CD14-positive monocyte (primary cell): Measurements from ENCODE around the gene LFNG. TPM values are rescaled to one million over a fixed set of nuclear protein-coding genes. Genes with fewer than 3 reads are reported as not detected.

ENCODE experiments used
- DNase-seq, 3 donors: peaks; one replicate each; pipeline ENCODE4 v3.0.0-alpha.2; 2011 to 2022
- H2AFZ ChIP-seq: 2 replicates; pipeline ENCODE4 v1.6.0; 2012; ENCODE audit warnings: mild to moderate bottlenecking, low read depth, low read length, inconsistent platforms; ENCODE audit not compliant: insufficient read depth, poor library complexity, severe bottlenecking
- H3K27ac ChIP-seq, 2 donors: 1 replicate in 1 of 2; 2 replicates in 1 of 2; pipeline ENCODE4 v1.5.1; 2012 to 2013; ENCODE audit warnings: low read length in 2 of 2, control low read depth in 1 of 2, inconsistent platforms in 1 of 2, low read depth in 1 of 2, mild to moderate bottlenecking in 1 of 2
- H3K27me3 ChIP-seq, 2 donors: one replicate each; pipeline versions ENCODE4 v1.6.0 to v1.6.1; 2011 to 2013; ENCODE audit warnings: low read length in 2 of 2; ENCODE audit not compliant: control insufficient read depth in 2 of 2, insufficient read depth in 2 of 2
- H3K36me3 ChIP-seq, 2 donors: replicated peaks in 1 of 2; 1 replicate in 1 of 2; 2 replicates in 1 of 2; pipeline versions ENCODE4 v1.5.1 to v1.6.1; 2012 to 2013; ENCODE audit warnings: low read length in 2 of 2, control low read depth in 1 of 2, inconsistent platforms in 1 of 2, mild to moderate bottlenecking in 1 of 2; ENCODE audit not compliant: insufficient read depth in 2 of 2, control insufficient read depth in 1 of 2
- H3K4me1 ChIP-seq, 2 donors: 1 replicate in 1 of 2; 2 replicates in 1 of 2; pipeline versions ENCODE4 v1.5.1 to v1.6.1; 2012 to 2013; ENCODE audit warnings: low read length in 2 of 2, control low read depth in 1 of 2, inconsistent platforms in 1 of 2, mild to moderate bottlenecking in 1 of 2, moderate library complexity in 1 of 2; ENCODE audit not compliant: insufficient read depth in 2 of 2, control insufficient read depth in 1 of 2
- H3K4me2 ChIP-seq: replicated peaks from 2 replicates; pipeline ENCODE3; 2012; ENCODE audit warnings: low read length, moderate library complexity, mild to moderate bottlenecking; ENCODE audit not compliant: poor library complexity, severe bottlenecking; ENCODE audit errors: extremely low read depth
- H3K4me3 ChIP-seq, 3 experiments: fragments of 200-600 bp in 1 of 3; sonication (generic) in 1 of 3; replicated peaks in 1 of 3; 1 replicate in 2 of 3; 2 replicates in 1 of 3; pipeline ENCODE4 v1.5.1; 2011 to 2013; ENCODE audit warnings: low read length in 3 of 3, mild to moderate bottlenecking in 3 of 3, control low read depth in 2 of 3, low read depth in 2 of 3, inconsistent platforms in 1 of 3, moderate library complexity in 1 of 3
- H3K79me2 ChIP-seq: 2 replicates; pipeline ENCODE4 v1.6.0; 2012; ENCODE audit warnings: mild to moderate bottlenecking, control low read depth, inconsistent platforms, low read length, moderate library complexity; ENCODE audit not compliant: insufficient read depth
- H3K9ac ChIP-seq: 2 replicates; pipeline ENCODE4 v1.6.0; 2017; ENCODE audit warnings: low read length, mild to moderate bottlenecking; ENCODE audit not compliant: insufficient read depth, poor library complexity, severe bottlenecking
- H3K9me3 ChIP-seq, 2 donors: replicated peaks in 1 of 2; 1 replicate in 1 of 2; 2 replicates in 1 of 2; pipeline versions ENCODE4 v1.5.1 to v1.6.1; 2012 to 2013; ENCODE audit warnings: low read length in 2 of 2, control low read depth in 1 of 2; ENCODE audit not compliant: control insufficient read depth in 1 of 2, insufficient read depth in 1 of 2
- H4K20me1 ChIP-seq: 2 replicates; pipeline ENCODE4 v1.6.0; 2012; ENCODE audit warnings: mild to moderate bottlenecking, low read length, control low read depth, moderate library complexity; ENCODE audit not compliant: insufficient read depth
- H3K27ac Mint-ChIP-seq, 7 donors: one replicate each; pipeline ENCODE4 v1.8.0; 2020; ENCODE audit warnings: mild to moderate bottlenecking in 7 of 7, mixed read lengths in 7 of 7, moderate library complexity in 6 of 7, inconsistent platforms in 2 of 7
- H3K27me3 Mint-ChIP-seq, 3 donors: one replicate each; pipeline ENCODE4 v1.8.0; 2021 to 2022; ENCODE audit warnings: low read depth in 3 of 3, mild to moderate bottlenecking in 3 of 3, mixed read lengths in 3 of 3, moderate library complexity in 3 of 3, inconsistent platforms in 1 of 3
- H3K36me3 Mint-ChIP-seq, 2 donors: one replicate each; pipeline ENCODE4 v1.8.0; 2020; ENCODE audit warnings: mixed read lengths in 2 of 2, inconsistent platforms in 1 of 2, mild to moderate bottlenecking in 1 of 2
- H3K4me1 Mint-ChIP-seq: one replicate; pipeline ENCODE4 v1.8.0; 2020; ENCODE audit warnings: mild to moderate bottlenecking, mixed read lengths
- H3K4me3 Mint-ChIP-seq, 2 donors: one replicate each; pipeline ENCODE4 v1.8.0; 2020; ENCODE audit warnings: mild to moderate bottlenecking in 2 of 2, mixed read lengths in 2 of 2, moderate library complexity in 1 of 2
- H3K9me3 Mint-ChIP-seq, 7 donors: one replicate each; pipeline ENCODE4 v1.8.0; 2020 to 2022; ENCODE audit warnings: mixed read lengths in 7 of 7, mild to moderate bottlenecking in 6 of 7, moderate library complexity in 6 of 7, inconsistent platforms in 2 of 7
- WGBS: methylation state at CpG from one replicate; pipeline ENCODE4 v1.1.5; 2013; ENCODE audit warnings: missing lambda C conversion rate; ENCODE audit not compliant: insufficient coverage; 5-methylcytosine and 5-hydroxymethylcytosine counted together
- intact Hi-C, 2 donors: fragments of 100-400 bp; cut with micrococcal nuclease; formaldehyde crosslinking; loops; one replicate each; pipeline versions ENCODE4 v1.15.0 to v1.15.1; 2023
- polyA plus RNA-seq, 3 donors: library from polyadenylated mRNA; depleted of rRNA in 1 of 3; unstranded in 2 of 3; stranded (reverse) in 1 of 3; fragments of 300-500 nt in 2 of 3; fragments of >200 nt in 1 of 3; fragmentation: Illumina TruSeq in 2 of 3; gene quantifications; 1 replicate in 2 of 3; 2 replicates in 1 of 3; pipeline ENCODE4 v1.2.3, GENCODE V29; 2012 to 2021
- TF ChIP-seq, protein P1 (sequence below): fragments of 200-600 bp; IDR thresholded peaks from one replicate; pipeline ENCODE4 v1.8.0; 2022; ENCODE audit warnings: antibody characterized with exemption, mild to moderate bottlenecking

LFNG gene
- polyA plus RNA-seq, 3 donors = 1.9 to 121 (median 2.2) TPM

- peaks cover 40% of the 10 kb centered on the region for H3K79me2 ChIP-seq
- no peaks in the 10 kb centered on the region for H3K27me3 ChIP-seq
- WGBS = under 1% methylated on average over 18 of the region's 30 CpGs
- peak; percentile 98 to 99 (median 98) for DNase-seq
- peak overlapping the region; percentile 97 for H3K4me2 ChIP-seq
- peaks cover 79 to 80% of the 10 kb centered on the region in 2 donors for H3K4me1 ChIP-seq
- peaks cover 50% of the 10 kb centered on the region for H4K20me1 ChIP-seq
- Mint-ChIP-seq H3K27me3 (peaks cover 0 to 3% (median 0%) of the 10 kb centered on the region in 3 donors), H3K9me3 (peaks cover 0 to 2% (median 0%) of the 10 kb centered on the region in 7 donors), H3K27ac (peak overlapping the region; percentile 99 to 100 (median 100)), H3K4me1 (peaks cover 65% of the 10 kb centered on the region), H3K4me3 (peak overlapping the region; percentile 71 to 84), H3K36me3 (peaks cover 30 to 43% of the 10 kb centered on the region in 2 donors)
- intact Hi-C loops = loop anchor here in 1 of 2 donors (10.0 kb wide), 1 partner anchor 995 kb away; the partner anchor contains the start of gene MAFK
- peak overlapping the region; percentile 3 to 100 (median 25) for H3K4me3 ChIP-seq
- no peaks in the 10 kb centered on the region for H3K9me3 ChIP-seq
- peak overlapping the region; percentile 98 for H3K9ac ChIP-seq
- no peak overlapping the region for H2AFZ ChIP-seq
- H3K27ac ChIP-seq = peak overlapping the region; percentile 99 to 100
- TF ChIP-seq, protein P1, sequence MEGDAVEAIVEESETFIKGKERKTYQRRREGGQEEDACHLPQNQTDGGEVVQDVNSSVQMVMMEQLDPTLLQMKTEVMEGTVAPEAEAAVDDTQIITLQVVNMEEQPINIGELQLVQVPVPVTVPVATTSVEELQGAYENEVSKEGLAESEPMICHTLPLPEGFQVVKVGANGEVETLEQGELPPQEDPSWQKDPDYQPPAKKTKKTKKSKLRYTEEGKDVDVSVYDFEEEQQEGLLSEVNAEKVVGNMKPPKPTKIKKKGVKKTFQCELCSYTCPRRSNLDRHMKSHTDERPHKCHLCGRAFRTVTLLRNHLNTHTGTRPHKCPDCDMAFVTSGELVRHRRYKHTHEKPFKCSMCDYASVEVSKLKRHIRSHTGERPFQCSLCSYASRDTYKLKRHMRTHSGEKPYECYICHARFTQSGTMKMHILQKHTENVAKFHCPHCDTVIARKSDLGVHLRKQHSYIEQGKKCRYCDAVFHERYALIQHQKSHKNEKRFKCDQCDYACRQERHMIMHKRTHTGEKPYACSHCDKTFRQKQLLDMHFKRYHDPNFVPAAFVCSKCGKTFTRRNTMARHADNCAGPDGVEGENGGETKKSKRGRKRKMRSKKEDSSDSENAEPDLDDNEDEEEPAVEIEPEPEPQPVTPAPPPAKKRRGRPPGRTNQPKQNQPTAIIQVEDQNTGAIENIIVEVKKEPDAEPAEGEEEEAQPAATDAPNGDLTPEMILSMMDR = no peak
- peaks cover 42% of the 10 kb centered on the region in 2 donors for H3K36me3 ChIP-seq
These were observed 9.8 kb downstream of the LFNG start for GRCh38 chr7:2529161-2530070.

GRCh38 chr7:2530071-2530987 lies 10.8 kb downstream of the LFNG start:
- Mint-ChIP-seq H3K27me3 (peaks cover 0 to 3% (median 0%) of the 10 kb centered on the region in 3 donors), H3K9me3 (peaks cover 0 to 2% (median 0%) of the 10 kb centered on the region in 7 donors), H3K4me3 (peak overlapping the region; percentile 70 to 84), H3K4me1 (peaks cover 66% of the 10 kb centered on the region), H3K36me3 (peaks cover 30 to 43% of the 10 kb centered on the region in 2 donors), H3K27ac (peak overlapping the region; percentile 99 to 100 (median 100))
- peak overlapping the region; percentile 97 for H3K4me2 ChIP-seq
- H3K9me3 ChIP-seq = no peaks in the 10 kb centered on the region
- peaks cover 70 to 71% of the 10 kb centered on the region in 2 donors for H3K4me1 ChIP-seq
- intact Hi-C loops = no loop called here
- peak overlapping the region; percentile 1 to 100 (median 25) for H3K4me3 ChIP-seq
- H3K27me3 ChIP-seq = no peaks in the 10 kb centered on the region
- no peak overlapping the region for H2AFZ ChIP-seq
- peak; percentile 93 to 98 (median 97) for DNase-seq
- H3K9ac ChIP-seq = peak overlapping the region; percentile 98
- TF ChIP-seq, protein P1 = no peak
- H3K79me2 ChIP-seq = peaks cover 31% of the 10 kb centered on the region
- H4K20me1 ChIP-seq = peaks cover 41% of the 10 kb centered on the region
- H3K36me3 ChIP-seq = peaks cover 33% of the 10 kb centered on the region in 2 donors
- H3K27ac ChIP-seq = peak overlapping the region; percentile 99 to 100
- WGBS = 0% methylated on average over 10 of the region's 16 CpGs
